HL-60 (cell line): ENCODE data around the gene SORCS1.

Source experiments
- DNase-seq, 2 experiments: peaks; one replicate each; pipeline ENCODE4 v3.0.0-alpha.2; 2010 to 2020; ENCODE audit warnings: low read depth in 1 of 2, low spot score in 1 of 2
- H3K27ac ChIP-seq: fragments of 250-450 bp; sonication (Bioruptor Pico); replicated peaks from 2 replicates; pipeline ENCODE4 v1.5.1; 2020; ENCODE audit warnings: mild to moderate bottlenecking, moderate library complexity
- H3K27me3 ChIP-seq: fragments of 250-450 bp; sonication (Bioruptor Pico); 2 replicates; pipeline ENCODE4 v1.5.1; 2021; ENCODE audit warnings: mild to moderate bottlenecking, moderate library complexity; ENCODE audit not compliant: insufficient read depth, poor library complexity, severe bottlenecking
- H3K4me3 ChIP-seq: replicated peaks from 2 replicates; pipeline ENCODE4 v1.5.1; 2011; ENCODE audit warnings: mild to moderate bottlenecking, control low read depth, low read length; ENCODE audit not compliant: insufficient read depth
- GABPA ChIP-seq: IDR thresholded peaks from 2 replicates; pipeline ENCODE4 v1.6.1; 2012; ENCODE audit warnings: low read depth
- POLR2AphosphoS5 ChIP-seq: IDR thresholded peaks from 2 replicates; pipeline ENCODE4 v1.6.1; 2012; ENCODE audit warnings: low read depth
- SPI1 ChIP-seq: IDR thresholded peaks from 2 replicates; pipeline ENCODE4 v1.6.1; 2012; ENCODE audit warnings: low read depth, mild to moderate bottlenecking, borderline replicate concordance
- TF ChIP-seq, protein P1 (sequence below): IDR thresholded peaks from one replicate; pipeline ENCODE4 v1.5.1; 2011; ENCODE audit warnings: low read length, control low read depth, inconsistent platforms; ENCODE audit not compliant: insufficient read depth
- TF ChIP-seq, protein P2 (sequence below): IDR thresholded peaks from 2 replicates; pipeline ENCODE4 v1.6.1; 2012; ENCODE audit warnings: low read depth; ENCODE audit not compliant: insufficient replicate concordance

The SORCS1 gene

DNA sequence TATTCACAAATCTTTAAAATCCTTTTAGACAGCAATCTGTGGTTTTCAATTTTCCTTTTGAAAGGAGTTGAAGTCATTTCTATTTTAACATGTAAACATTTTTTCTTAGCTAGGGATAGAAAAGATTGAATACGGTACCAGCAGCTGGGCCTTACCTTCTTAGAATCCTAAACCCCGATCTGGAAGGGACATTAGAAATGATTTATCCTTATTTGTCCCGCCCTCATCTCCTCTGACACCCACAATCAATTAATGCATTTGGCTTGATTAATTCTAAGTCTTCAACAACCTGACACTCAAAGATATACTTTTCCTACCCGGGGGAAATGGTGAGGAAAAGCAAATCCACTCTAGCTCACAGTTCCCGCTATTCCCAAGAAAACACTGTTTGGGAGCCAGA lies 100.4 kb downstream of the SORCS1 start:
- H3K27ac ChIP-seq: no peak overlapping the region
- TF ChIP-seq, protein P1, sequence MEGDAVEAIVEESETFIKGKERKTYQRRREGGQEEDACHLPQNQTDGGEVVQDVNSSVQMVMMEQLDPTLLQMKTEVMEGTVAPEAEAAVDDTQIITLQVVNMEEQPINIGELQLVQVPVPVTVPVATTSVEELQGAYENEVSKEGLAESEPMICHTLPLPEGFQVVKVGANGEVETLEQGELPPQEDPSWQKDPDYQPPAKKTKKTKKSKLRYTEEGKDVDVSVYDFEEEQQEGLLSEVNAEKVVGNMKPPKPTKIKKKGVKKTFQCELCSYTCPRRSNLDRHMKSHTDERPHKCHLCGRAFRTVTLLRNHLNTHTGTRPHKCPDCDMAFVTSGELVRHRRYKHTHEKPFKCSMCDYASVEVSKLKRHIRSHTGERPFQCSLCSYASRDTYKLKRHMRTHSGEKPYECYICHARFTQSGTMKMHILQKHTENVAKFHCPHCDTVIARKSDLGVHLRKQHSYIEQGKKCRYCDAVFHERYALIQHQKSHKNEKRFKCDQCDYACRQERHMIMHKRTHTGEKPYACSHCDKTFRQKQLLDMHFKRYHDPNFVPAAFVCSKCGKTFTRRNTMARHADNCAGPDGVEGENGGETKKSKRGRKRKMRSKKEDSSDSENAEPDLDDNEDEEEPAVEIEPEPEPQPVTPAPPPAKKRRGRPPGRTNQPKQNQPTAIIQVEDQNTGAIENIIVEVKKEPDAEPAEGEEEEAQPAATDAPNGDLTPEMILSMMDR: no peak
- TF ChIP-seq POLR2AphosphoS5: no peak
- TF ChIP-seq SPI1: no peak
- TF ChIP-seq, protein P2, sequence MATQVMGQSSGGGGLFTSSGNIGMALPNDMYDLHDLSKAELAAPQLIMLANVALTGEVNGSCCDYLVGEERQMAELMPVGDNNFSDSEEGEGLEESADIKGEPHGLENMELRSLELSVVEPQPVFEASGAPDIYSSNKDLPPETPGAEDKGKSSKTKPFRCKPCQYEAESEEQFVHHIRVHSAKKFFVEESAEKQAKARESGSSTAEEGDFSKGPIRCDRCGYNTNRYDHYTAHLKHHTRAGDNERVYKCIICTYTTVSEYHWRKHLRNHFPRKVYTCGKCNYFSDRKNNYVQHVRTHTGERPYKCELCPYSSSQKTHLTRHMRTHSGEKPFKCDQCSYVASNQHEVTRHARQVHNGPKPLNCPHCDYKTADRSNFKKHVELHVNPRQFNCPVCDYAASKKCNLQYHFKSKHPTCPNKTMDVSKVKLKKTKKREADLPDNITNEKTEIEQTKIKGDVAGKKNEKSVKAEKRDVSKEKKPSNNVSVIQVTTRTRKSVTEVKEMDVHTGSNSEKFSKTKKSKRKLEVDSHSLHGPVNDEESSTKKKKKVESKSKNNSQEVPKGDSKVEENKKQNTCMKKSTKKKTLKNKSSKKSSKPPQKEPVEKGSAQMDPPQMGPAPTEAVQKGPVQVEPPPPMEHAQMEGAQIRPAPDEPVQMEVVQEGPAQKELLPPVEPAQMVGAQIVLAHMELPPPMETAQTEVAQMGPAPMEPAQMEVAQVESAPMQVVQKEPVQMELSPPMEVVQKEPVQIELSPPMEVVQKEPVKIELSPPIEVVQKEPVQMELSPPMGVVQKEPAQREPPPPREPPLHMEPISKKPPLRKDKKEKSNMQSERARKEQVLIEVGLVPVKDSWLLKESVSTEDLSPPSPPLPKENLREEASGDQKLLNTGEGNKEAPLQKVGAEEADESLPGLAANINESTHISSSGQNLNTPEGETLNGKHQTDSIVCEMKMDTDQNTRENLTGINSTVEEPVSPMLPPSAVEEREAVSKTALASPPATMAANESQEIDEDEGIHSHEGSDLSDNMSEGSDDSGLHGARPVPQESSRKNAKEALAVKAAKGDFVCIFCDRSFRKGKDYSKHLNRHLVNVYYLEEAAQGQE: no peak
- no peak for TF ChIP-seq GABPA
- DNase-seq: no peak
- no peak overlapping the region for H3K4me3 ChIP-seq
- no peaks in the 10 kb centered on the region for H3K27me3 ChIP-seq

DNA sequence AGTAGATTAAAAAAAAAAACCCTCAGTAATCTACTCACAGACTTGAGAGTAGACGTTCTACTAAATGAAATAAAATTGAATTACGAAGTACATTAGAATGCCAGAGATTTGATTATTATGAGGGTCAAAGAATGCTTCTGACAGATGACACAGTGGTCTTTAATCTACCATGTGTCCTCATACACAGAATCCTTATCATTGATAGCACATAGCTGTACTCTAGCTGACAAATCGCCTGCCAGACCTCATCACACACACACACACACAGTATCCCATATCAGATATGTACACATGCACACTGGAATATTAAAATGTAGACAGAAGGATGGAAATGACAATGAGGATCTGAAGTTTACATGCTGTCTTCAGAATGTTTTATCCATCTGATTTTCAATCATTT lies 104.6 kb downstream of the SORCS1 start:
- TF ChIP-seq, protein P1: no peak
- TF ChIP-seq POLR2AphosphoS5 (no peak), GABPA (no peak), SPI1 (no peak)
- TF ChIP-seq, protein P2: no peak
- H3K4me3 ChIP-seq: no peak overlapping the region
- no peak for DNase-seq
- no peaks in the 10 kb centered on the region for H3K27me3 ChIP-seq
- no peak overlapping the region for H3K27ac ChIP-seq

DNA sequence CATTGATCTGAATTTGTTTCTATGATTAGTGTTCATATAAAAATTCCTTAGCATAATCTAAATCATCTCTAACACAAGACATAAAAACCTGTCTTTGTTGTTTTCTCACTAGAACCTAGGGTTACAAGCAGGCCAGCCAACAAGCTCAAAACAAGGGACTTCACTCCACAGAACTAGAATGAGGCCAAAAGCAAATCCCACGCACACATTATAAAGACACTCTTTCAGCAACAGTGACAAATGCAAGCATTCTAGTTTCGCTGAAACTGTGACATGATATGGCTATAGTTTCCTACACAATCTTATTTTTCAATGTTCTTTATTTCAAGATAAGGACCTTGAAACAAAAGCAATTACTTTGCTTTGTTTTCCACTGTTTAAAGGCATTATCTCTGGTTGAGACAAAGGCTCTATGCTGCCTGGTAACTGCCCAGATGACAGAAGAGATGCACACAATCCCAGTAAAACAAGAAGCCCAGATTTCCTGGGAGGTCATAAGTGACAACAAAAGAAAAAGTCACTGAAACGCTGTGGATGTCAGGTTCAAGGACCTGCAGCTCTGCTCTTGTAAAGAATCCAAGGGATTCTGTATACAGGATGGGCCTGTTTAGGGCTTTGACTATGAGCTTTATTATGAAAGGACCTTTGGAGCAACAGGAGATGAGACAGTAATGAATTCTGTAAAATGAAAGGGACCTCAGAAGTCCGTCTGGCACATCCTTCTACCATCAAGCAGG lies 105.3 kb downstream of the SORCS1 start:
- no peak for DNase-seq
- no peak overlapping the region for H3K27ac ChIP-seq
- H3K27me3 ChIP-seq: no peaks in the 10 kb centered on the region
- TF ChIP-seq SPI1 (no peak), GABPA (no peak), POLR2AphosphoS5 (no peak)
- TF ChIP-seq, protein P2: no peak
- TF ChIP-seq, protein P1: no peak
- no peak overlapping the region for H3K4me3 ChIP-seq
